GM18951 (cell line): ENCODE measurements around the gene STX3.

Experiments
- POLR2A ChIP-seq: IDR thresholded peaks from 4 replicates; pipeline ENCODE4 v1.6.1; 2011; ENCODE audit warnings: mild to moderate bottlenecking; ENCODE audit not compliant: insufficient read length, insufficient read depth; ENCODE audit errors: extremely low read depth
- in situ Hi-C: fragments of 300-500 bp; cut with MboI; formaldehyde crosslinking; loops from one replicate; pipeline ENCODE4 v1.12.0; 2022; ENCODE audit warnings: low sequenced_read_pairs, mixed read lengths, inconsistent platforms; ENCODE audit not compliant: unreplicated experiment

STX3 gene

DNA sequence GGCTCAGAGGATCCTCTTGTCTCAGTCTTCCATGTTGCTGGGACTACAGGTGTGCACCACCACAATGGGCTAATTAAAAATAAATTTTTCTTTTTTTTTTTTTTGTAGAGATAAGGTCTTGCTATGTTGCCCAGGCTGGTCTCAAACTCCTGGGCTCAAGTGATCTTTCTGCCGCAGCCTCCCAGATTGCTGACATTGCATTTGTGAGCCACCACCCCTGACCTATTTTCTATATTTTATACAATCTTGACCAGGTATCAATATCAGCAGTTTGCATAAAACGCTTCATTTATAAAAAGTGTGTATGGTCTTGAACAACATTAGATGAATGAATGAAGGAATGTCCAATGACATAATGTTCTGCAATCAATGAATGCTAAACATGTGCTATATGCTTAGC lies 9.1 kb upstream of the STX3 start:
- in situ Hi-C loops = no loop called here
- no peak for TF ChIP-seq POLR2A

GRCh38 chr11:59753650-59754493 lies 1.3 kb upstream of the STX3 start:
- in situ Hi-C loops = no loop called here
- TF ChIP-seq POLR2A = no peak

- in situ Hi-C loops = no loop called here
These were observed 700 bp upstream of the STX3 start for GRCh38 chr11:59754494-59754858.

DNA sequence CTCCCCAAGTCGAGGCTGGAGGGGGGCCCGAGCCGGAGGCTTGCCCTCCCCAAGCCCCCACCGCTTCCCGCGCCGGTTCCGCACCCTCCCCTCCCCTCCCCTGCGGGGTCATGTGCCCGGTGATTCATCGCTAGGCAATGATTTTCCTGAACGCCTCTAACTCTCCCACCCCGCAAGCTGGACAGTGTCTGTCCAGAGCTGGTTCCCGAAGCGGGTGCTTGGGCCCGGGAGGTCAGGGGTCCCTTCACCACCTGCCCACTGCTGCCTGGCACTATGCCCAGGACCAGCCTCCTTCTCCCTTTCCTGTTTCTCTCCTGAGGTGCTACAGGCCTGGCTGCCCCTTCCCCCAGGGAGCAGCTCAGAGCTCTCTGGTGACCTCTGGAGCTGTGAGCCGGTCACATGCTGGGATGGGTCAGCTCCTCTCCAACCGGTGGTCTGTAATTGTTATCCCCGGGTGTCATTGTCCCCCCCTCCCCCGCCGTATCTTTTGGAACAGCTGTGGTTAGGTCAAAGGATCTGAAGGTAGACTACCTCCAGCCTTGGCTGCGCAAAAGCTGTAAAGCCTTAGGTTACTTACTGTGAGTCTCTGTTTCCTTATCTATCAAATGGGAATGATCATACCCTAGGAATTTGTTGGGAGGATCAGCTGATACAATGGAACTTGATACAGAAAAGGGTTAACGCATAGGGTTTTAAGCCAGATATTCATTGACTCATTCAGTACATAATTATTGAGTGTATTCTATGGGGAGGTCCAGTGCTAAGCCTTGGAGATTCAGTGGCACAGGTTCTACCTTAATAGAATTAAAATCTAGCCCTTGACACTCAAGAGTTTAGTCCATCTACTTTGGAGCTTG lies 753 bp downstream of the STX3 start:
- no peak for TF ChIP-seq POLR2A
- in situ Hi-C loops = loop anchor here (5.0 kb wide), 1 partner anchor 46 kb away; no protein-coding TSS in a partner anchor

More at GRCh38 chr11:59754494-59754858, 700 bp upstream of the STX3 start:
- TF ChIP-seq POLR2A = no peak

- in situ Hi-C loops = loop anchor here (5.0 kb wide), 1 partner anchor 46 kb away; no protein-coding TSS in a partner anchor
- no peak for TF ChIP-seq POLR2A
These were observed 1.3 kb downstream of the STX3 start for GRCh38 chr11:59756558-59756840.

GRCh38 chr11:59756845-59757244 lies 1.7 kb downstream of the STX3 start:
- TF ChIP-seq POLR2A = no peak
- in situ Hi-C loops = loop anchor here (5.0 kb wide), 1 partner anchor 45 kb away; no protein-coding TSS in a partner anchor

DNA sequence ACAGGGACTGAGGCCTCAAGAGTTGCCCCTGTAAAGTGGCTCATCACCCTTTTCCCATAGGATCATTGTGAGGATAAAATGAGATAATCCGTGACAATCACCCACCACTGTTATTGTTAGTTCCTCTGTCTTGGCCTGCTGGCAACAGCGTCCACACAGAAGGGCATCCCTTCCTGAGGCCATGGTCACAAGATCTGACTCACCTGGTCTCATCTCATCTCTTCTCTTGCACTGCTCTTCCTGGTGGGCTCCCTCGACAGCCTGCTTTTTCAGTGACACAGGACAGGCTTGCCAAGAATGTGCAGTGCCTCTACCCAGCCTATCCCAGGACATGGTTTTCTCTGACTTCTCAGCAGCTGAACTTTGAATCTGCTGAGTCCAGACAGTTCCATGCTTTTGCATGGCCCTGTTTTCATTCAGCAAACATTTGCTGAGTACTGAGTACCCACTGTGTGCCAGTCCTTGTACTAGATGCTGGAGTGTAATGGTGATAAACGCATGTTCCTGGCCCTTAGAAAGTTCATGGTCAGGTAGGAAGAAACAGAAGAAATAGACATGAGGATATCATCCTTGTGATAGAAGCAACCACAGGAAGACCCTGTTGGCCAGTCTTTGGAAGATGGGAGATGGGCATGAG lies 3.3 kb downstream of the STX3 start:
- in situ Hi-C loops = loop anchor here (5.0 kb wide), 1 partner anchor 44 kb away; no protein-coding TSS in a partner anchor
- no peak for TF ChIP-seq POLR2A

GRCh38 chr11:59759900-59760299 lies 4.7 kb downstream of the STX3 start:
- in situ Hi-C loops = loop anchor here (5.0 kb wide), 1 partner anchor 42 kb away; no protein-coding TSS in a partner anchor

GRCh38 chr11:59760771-59761170 lies 5.6 kb downstream of the STX3 start:
- no peak for TF ChIP-seq POLR2A
- in situ Hi-C loops = no loop called here

More at GRCh38 chr11:59759900-59760299, 4.7 kb downstream of the STX3 start:
- no peak for TF ChIP-seq POLR2A

- in situ Hi-C loops = no loop called here
- TF ChIP-seq POLR2A = no peak
These were observed 6.8 kb downstream of the STX3 start for GRCh38 chr11:59761993-59762392.

GRCh38 chr11:59765068-59765735 lies 10.0 kb downstream of the STX3 start:
- in situ Hi-C loops = no loop called here

DNA sequence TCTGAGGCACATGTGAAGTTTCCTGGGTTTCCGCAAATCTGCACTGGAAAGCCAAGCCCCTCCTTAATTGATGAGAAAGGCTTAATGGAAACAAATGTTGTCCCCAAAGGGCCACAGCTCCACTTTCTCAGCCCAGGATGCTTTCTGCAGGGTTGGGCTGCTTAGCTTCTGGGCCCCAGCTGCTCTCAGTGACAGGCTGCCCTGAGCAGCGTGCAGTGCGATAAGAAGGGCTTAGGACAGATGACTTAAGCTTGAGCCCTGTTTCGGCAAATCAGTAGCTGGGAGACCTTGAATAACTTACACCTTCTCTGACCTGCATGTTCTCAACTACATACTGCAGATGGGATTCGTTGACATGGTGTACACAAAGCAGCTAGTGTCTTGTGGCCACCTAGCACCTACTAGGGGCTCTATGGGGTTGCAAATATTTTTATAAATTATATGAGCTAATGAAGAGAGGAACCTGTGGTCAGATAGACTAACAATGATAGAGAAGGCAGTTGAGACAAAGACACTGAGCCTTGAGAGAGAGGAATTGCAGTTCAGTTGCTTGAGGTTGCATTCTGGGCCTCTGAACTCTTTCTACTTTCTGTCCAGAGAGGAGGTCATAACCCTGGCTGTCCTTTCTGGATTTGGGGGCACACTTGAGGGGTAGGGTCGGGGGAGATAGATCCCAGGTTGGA lies 11.5 kb downstream of the STX3 start:
- TF ChIP-seq POLR2A = no peak
- in situ Hi-C loops = no loop called here

More at GRCh38 chr11:59765068-59765735, 10.0 kb downstream of the STX3 start:
- no peak for TF ChIP-seq POLR2A
